Esophagus (tissue), 2 donors: ENCODE measurements around the gene PABPC1L. TPM values are rescaled to one million over a fixed set of nuclear protein-coding genes. Genes with fewer than 3 reads are reported as not detected.

Experiments
- H3K27ac ChIP-seq, 2 donors: one replicate each; pipeline ENCODE4 v1.5.1; 2013; ENCODE audit warnings: low read depth in 2 of 2, mild to moderate bottlenecking in 2 of 2, inconsistent platforms in 1 of 2, low read length in 1 of 2, moderate library complexity in 1 of 2
- H3K27me3 ChIP-seq, 2 donors: one replicate each; pipeline ENCODE4 v1.6.1; 2013; ENCODE audit warnings: low read length in 2 of 2, control low read depth in 1 of 2, mild to moderate bottlenecking in 1 of 2; ENCODE audit not compliant: insufficient read depth in 2 of 2, control insufficient read depth in 1 of 2
- H3K36me3 ChIP-seq, 2 donors: one replicate each; pipeline ENCODE4 v1.6.1; 2013; ENCODE audit warnings: low read length in 1 of 2; ENCODE audit not compliant: control insufficient read depth in 2 of 2, insufficient read depth in 2 of 2
- H3K4me1 ChIP-seq, 2 donors: one replicate each; pipeline ENCODE4 v1.6.1; 2013; ENCODE audit warnings: low read length in 1 of 2; ENCODE audit not compliant: control insufficient read depth in 2 of 2, insufficient read depth in 2 of 2
- H3K4me3 ChIP-seq, 2 donors: one replicate each; pipeline ENCODE4 v1.5.1; 2013; ENCODE audit warnings: low read length in 2 of 2, mild to moderate bottlenecking in 2 of 2, low read depth in 1 of 2, moderate library complexity in 1 of 2
- H3K9me3 ChIP-seq, 2 donors: one replicate each; pipeline ENCODE4 v1.6.1; 2013; ENCODE audit warnings: mild to moderate bottlenecking in 2 of 2, low read depth in 1 of 2, low read length in 1 of 2, moderate library complexity in 1 of 2; ENCODE audit not compliant: control insufficient read depth in 2 of 2, insufficient read depth in 1 of 2
- WGBS, 2 donors: extraction: QIAGEN DNeasy Blood & Tissue Kit; methylation state at CpG; one replicate each; pipeline ENCODE4 v1.1.7; 2013; 5-methylcytosine and 5-hydroxymethylcytosine counted together
- polyA plus RNA-seq, 2 donors: library from polyadenylated mRNA; stranded (reverse); fragments of 200-250 nt; gene quantifications; one replicate each; pipeline ENCODE4 v1.2.3, GENCODE V29; 2013
- donor health status: healthy with polysubstance abuse.
- donor health status: Bipolar disorder and iron deficiency.

The PABPC1L gene
- polyA plus RNA-seq, 2 donors = 12.1 to 31.6 TPM

DNA sequence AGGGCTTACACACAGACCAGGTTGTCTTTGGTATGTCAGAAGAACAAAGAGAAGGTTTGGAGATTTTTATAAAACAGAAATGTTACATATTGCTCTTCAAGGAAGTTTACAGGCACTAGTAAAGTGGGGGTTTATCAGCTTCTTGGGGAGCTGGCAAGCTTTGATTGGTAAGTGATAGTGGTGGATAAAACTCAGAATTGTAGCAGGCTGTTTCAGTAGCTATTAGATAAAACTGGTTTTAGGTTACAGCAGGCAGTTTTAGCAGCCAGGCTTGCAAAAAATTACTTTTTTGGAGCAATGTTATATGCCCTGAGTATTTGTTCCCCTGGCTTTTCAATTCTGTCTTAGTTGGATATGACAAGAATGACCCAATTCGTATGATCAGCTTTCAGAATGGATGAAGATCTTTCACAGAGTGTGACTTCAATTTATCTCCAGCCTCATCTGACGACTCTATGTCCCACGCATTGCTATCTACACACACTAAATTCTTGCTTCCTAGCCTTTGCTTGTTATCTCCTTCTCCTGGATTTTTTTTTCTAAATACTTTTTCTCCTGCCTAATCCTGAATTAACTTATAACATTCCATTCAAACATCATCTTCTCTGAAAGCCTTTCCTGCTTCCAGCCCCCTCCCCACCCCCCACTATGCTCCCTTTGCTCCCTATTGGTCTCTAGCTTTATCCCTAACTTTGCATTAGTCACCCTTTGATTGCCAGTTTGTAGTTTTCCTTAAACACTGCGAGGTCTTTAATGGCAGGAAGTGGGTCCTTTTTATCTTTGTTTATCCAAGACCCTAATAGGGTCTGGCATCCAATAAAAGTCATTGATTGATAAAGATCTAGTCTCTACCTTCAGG, 51.4 kb downstream of the PABPC1L start:
- Histone ChIP-seq H3K27me3 (no peaks in the 10 kb centered on the region), H3K4me3 (no peak overlapping the region), H3K36me3 (peaks cover 0 to 3% of the 10 kb centered on the region in 2 donors), H3K27ac (no peak overlapping the region), H3K9me3 (no peaks in the 10 kb centered on the region), H3K4me1 (peaks cover 0 to 2% of the 10 kb centered on the region in 2 donors)
- 76 to 79% methylated on average over 4 of the region's 4 CpGs for WGBS, 2 donors

DNA sequence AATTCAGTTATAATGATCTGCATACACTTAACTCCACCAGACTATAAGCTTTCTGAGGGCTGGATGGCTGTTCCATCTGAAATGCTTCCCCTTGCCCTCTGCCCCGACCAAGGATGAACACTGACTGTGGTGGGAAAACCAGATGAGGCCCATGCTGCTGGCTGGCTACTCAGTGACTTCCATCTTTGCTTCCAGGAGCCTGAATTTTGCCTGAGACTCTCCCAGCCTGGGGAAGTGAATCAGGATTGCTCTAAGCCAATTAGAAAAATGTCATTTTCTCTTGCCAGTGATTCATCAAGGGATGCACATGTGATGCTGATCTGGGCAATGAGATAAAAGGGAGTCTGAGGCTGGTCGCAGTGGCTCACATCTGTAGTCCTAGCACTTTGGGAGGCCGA, 52.0 kb downstream of the PABPC1L start:
- peaks cover 0 to 2% of the 10 kb centered on the region in 2 donors for H3K4me1 ChIP-seq
- H3K27ac ChIP-seq = no peak overlapping the region
- H3K36me3 ChIP-seq = peaks cover 0 to 3% of the 10 kb centered on the region in 2 donors
- H3K27me3 ChIP-seq = no peaks in the 10 kb centered on the region
- no peaks in the 10 kb centered on the region for H3K9me3 ChIP-seq
- 79 to 85% methylated on average over 3 of the region's 3 CpGs for WGBS, 2 donors
- no peak overlapping the region for H3K4me3 ChIP-seq

DNA sequence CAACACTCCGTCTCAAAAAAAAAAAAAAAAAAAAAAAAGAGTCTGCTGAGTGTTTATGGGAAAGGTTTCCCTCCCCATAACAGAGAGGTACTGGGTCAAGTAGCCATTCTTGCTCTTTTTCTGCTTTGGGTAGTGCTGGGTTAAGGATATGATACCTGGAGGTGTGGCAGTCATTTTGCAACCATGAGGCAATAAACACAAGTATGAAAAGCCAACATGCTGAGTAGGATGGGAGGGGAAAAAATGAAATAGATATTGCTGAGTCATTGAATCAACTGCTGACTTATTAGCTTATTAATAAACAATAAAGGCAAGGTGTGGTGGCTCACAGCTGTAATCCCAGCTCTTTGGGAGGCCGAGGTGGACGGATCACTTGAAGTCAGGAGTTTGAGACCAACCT, 52.6 kb downstream of the PABPC1L start:
- Histone ChIP-seq H3K4me3 (no peak overlapping the region), H3K4me1 (peaks cover 0 to 3% of the 10 kb centered on the region in 2 donors), H3K27me3 (no peaks in the 10 kb centered on the region), H3K9me3 (no peaks in the 10 kb centered on the region), H3K27ac (no peak overlapping the region), H3K36me3 (peaks cover 0 to 3% of the 10 kb centered on the region in 2 donors)
- WGBS, 2 donors = 72 to 74% methylated on average over 3 of the region's 3 CpGs

DNA sequence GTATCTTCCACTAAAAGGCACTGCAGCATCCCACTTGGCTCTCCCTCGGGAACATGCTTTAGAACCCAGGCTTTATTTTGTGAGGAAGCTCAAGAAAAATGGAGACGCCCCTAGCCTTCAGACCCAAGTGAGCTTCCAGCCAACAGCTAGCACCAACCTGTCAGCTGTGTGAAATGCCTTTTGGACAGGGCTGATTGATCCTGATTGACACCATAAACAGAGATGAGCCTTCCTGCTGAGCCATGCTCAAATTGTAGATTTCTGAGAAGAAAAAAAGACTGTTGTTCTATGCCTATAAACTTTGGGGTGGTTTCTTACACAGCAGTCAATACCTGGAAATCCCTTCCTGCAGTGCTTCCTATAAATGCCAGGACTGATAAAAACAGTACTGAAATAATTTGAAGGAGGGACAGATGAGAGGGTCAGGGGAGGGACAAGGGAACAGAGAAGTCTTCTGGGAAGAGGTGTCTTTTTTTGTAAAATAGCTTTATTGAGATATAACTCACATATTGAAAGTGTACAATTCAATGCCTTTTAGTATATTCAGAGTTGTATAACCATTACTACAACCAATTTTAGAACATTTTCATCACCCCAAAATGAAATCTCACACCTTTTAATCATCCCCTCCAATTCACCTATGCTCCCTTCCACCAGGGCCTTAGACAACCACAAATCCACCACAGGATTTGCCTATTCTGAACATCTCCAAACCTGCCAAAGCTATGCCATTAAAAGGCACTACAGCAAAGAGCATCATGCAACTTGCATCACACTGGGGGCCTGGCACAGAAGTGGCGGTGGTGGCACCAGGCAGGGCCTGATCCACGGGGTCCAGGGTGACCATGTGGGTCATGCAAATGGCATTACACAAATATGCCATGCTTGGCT, 53.7 kb downstream of the PABPC1L start:
- no peak overlapping the region for H3K27ac ChIP-seq
- H3K36me3 ChIP-seq = no peaks in the 10 kb centered on the region
- WGBS, 2 donors = 89 to 90% methylated on average over 4 of the region's 4 CpGs
- peak overlapping the region in 1 of 2 donors; percentile 3 for H3K4me3 ChIP-seq
- no peaks in the 10 kb centered on the region for H3K27me3 ChIP-seq
- no peaks in the 10 kb centered on the region for H3K9me3 ChIP-seq
- peaks cover 0 to 4% of the 10 kb centered on the region in 2 donors for H3K4me1 ChIP-seq

DNA sequence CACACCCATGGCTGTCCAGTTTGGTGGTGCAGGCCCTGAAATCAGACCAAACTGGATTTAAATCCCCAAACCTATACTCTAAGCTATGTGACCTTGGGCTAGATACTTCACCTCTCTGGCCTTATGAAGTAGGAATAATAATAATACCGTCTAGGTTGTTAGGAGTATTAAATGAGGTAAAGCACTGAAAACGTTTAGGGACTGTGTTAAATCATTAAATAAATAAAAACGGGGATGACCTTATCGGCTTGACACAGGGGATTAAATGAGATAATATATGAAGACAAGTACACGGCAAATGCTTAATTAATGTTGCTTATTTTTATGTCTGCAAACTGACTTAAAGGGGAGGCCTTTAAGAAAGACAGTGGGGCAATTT, 55.8 kb downstream of the PABPC1L start:
- 27 to 33% methylated on average over 5 of the region's 5 CpGs for WGBS, 2 donors

DNA sequence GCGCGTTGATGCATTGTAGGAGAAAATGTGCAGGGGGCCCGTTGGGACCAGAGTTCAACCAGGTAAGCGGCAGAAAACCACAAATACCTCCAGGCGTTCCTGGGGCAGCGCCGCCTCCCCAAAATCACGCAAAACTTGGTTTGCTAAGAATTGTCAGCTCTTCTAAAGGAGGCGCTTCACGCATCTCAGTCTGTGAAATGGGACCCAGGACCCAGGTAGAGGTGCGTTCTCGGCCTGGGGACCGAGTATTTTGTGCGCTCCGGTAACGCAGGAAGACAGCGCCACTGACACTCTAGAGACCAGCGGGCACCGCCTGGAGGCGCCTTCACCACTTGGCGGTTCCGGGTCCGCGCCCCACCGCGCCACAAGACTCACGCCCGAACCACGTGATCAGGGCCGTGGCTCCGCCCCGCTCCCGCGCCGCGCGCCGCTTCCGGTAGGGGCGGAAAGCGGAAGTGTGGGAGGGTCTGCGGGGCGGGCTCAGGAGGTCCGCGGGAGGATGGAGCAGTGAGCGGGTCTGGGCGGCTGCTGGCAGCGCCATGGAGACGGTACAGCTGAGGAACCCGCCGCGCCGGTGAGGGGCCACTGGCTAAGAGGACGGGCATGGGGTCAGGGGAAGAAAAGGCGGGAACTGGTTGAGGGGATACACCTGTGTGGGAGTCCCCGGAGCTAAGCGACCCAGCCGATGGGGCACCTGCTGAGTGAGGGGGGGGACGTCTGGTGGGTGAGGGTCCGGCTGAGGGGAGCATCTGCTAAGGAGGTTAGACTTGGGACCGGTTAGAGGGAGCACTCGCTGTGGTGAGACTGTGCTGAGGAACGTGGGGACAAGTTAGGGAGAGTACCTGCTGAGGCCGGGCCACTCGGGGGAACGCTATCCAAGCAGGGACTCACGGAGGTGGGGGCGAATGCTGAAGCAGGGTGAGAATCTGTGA, 56.4 kb downstream of the PABPC1L start, which contains the start of gene STK4:
Gene STK4 (plus strand): TSS at position 483 of the 932 bp plus-strand sequence. CDS start 57 bp downstream, at position 540.
- no peaks in the 10 kb centered on the region for H3K27me3 ChIP-seq
- WGBS, 2 donors = 1% methylated on average over 68 of the region's 68 CpGs
- no peaks in the 10 kb centered on the region for H3K36me3 ChIP-seq
- H3K4me1 ChIP-seq = peaks cover 0 to 3% of the 10 kb centered on the region in 2 donors
- H3K27ac ChIP-seq = peak within 1 kb of the TSS; percentile 94 to 96
- peak within 1 kb of the TSS; percentile 84 for H3K4me3 ChIP-seq
- no peaks in the 10 kb centered on the region for H3K9me3 ChIP-seq

More for the DNA sequence above, 55.8 kb downstream of the PABPC1L start:
- peak overlapping the region; percentile 94 to 96 for H3K27ac ChIP-seq
- H3K36me3 ChIP-seq = no peaks in the 10 kb centered on the region
- peaks cover 0 to 3% of the 10 kb centered on the region in 2 donors for H3K4me1 ChIP-seq
- H3K4me3 ChIP-seq = peak overlapping the region; percentile 84
- H3K27me3 ChIP-seq = no peaks in the 10 kb centered on the region
- no peaks in the 10 kb centered on the region for H3K9me3 ChIP-seq

DNA sequence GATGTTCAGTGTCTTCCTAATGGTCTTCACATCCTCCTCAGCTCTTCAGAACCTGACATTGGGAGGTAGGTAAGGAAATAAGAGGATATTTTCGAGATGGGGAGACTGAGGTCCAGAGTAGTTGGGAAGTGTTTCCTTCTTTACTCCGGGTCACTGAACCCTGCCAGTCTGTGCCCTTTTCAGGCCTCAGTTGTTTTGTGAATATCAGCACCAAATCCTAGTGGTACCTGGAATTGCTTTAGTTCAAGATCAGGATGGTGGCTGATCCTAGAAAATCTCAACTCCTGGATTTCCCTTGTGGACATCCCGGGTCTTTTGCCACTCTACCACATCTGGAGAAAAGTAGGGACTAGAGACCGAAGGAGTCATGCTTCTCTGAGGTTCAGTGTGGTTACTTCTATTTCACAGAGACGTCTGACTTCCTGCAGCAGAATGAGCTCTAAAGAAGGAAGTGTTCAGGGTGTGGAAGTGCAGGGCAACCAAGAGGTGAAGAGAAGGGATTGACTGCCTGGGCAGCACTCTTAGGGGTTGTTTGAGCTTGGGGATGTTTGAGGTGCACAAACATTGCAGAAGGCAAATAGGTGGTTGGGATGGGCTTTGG, 57.4 kb downstream of the PABPC1L start:
- no peaks in the 10 kb centered on the region for H3K27me3 ChIP-seq
- peak overlapping the region; percentile 84 for H3K4me3 ChIP-seq
- 28 to 34% methylated on average over 5 of the region's 5 CpGs for WGBS, 2 donors
- H3K27ac ChIP-seq = peak overlapping the region; percentile 94 to 96
- H3K9me3 ChIP-seq = no peaks in the 10 kb centered on the region
- peaks cover 0 to 3% of the 10 kb centered on the region in 2 donors for H3K4me1 ChIP-seq
- no peaks in the 10 kb centered on the region for H3K36me3 ChIP-seq

DNA sequence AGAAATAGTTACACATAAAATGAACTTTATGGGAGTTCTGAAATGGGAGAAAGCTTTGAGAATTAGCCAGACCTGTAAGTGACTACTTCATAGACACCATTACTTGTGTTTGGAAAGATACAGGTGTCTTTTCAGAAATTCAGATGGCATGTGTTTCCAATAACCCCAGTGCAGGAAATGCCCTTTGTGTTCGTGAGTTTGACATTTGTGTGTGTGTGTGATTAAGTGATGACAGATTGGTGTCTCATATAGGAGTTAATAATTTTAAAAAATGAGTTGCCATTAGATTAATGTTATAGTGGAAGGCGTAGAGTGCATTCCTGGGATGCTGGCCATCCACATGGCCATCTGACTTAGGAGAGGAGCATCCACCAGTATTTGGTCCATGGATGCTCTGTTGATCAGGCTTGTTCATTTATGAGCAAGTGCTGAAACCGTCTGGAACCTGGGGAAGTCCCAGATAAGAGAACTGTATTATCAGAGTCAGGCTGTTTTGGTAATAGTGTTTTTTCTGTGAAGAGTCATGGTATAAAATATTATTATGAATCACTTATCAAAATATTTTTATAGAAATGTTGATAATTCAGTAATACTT, 59.5 kb downstream of the PABPC1L start:
- peak overlapping the region in 1 of 2 donors; percentile 11 for H3K27ac ChIP-seq
- H3K27me3 ChIP-seq = no peaks in the 10 kb centered on the region
- WGBS, 2 donors = 42 to 47% methylated on average over 3 of the region's 3 CpGs
- peaks cover 0 to 3% of the 10 kb centered on the region in 2 donors for H3K36me3 ChIP-seq
- peaks cover 0 to 3% of the 10 kb centered on the region in 2 donors for H3K4me1 ChIP-seq
- no peaks in the 10 kb centered on the region for H3K9me3 ChIP-seq
- no peak overlapping the region for H3K4me3 ChIP-seq
